GM10847 (cell line): Measurements from ENCODE around the gene BDH1.

ENCODE experiments used
- POLR2A ChIP-seq: IDR thresholded peaks from 2 replicates; pipeline ENCODE4 v1.6.1; 2011; ENCODE audit not compliant: insufficient read length; ENCODE audit errors: extremely low read depth

The BDH1 gene

DNA sequence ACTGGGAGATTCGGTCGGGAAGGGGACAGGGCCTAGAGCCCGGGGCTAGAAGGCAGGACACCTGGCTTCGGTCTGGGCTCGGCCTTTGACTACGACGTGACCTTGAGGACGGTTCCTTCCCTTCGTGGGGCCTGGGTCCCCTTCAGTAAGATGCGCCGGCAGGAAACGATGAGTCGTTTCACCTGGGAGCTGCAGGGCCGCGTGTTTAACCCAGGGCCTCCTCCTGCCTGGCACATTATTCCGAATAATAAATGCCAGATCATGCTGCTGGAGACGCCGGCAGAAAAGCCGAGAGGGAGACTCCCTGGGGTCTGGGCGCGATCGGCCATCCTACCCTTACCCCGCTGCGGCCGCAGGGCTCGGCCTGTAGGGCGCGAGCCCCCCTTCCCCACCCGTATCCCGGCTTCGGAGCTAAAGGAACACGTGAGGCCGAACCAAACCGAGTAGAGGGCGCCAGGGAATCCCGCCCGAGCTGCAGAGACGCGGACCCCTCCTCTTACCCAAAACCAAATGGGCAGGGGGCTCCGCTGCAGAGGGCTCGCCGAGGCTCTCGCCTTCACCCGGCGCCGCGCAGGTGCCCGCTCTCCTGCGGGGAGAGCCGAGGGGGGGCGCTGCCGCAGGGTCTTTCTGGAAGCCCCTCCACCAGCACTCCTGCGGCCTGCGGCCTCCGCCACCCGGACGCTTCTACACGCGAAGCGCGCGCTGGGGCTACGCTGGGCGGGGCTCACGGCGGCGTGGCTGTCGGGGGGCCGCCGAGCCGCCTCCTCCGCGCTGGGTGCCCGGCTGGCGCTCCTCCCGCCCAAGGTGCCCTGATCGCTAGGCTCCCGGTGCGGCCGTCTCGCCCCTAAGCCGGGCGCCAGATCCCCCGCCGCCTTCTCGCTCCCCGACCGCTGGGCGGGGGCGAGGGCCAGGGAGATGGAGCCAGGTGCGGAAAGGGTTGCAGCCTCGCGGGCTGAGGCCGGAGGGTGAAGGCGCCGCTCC, at the start of gene BDH1:
TSS of gene BDH1 (minus strand) at position 688 of the 981 bp plus-strand sequence. CDS start 9,525 bp downstream, outside the sequence.
- peak; percentile 39 for TF ChIP-seq POLR2A

- TF ChIP-seq POLR2A, result no peak
These were observed 47.7 kb upstream of the BDH1 start for GRCh38 chr3:197603317-197603933.

DNA sequence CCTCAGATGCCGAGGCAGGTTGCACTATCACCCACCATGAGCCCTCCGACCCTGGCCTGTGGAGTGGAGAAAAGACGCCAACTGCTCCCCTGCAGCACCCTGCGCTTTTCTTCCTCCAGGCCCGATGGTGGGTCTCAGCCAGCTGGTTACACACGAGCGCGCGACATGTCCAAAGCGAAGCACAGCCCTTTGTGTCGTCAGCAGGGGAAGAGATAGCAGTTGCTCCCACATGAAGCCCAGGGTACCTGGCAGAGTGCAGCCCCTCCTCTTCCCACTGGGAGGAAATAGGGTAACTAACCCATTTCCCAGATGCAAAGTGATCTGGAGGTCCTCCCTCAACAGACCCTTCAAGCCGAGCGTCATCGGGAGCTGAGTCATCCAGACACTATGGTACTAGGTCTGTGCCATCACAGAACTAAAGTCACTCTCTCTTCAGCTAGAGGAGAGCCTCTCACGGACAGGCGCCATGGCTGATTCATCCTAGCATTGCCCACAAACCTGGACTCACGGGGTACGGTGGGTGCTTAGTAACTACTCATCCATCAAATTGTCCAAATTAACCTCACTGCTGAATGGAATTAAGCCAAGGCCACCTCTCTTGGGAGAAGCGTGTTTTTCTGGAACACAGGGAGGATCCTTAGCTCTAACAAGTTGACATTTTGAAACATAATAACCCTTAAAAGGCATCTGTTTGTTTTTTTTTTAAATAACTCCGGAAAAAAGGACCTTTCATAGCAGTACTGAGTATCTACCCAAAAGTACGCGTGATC, 45.2 kb upstream of the BDH1 start:
- TF ChIP-seq POLR2A, result no peak

GRCh38 chr3:197599089-197599765, 43.5 kb upstream of the BDH1 start:
- no peak for TF ChIP-seq POLR2A

- no peak for TF ChIP-seq POLR2A
These were observed 42.7 kb upstream of the BDH1 start for GRCh38 chr3:197598404-197598980.

DNA sequence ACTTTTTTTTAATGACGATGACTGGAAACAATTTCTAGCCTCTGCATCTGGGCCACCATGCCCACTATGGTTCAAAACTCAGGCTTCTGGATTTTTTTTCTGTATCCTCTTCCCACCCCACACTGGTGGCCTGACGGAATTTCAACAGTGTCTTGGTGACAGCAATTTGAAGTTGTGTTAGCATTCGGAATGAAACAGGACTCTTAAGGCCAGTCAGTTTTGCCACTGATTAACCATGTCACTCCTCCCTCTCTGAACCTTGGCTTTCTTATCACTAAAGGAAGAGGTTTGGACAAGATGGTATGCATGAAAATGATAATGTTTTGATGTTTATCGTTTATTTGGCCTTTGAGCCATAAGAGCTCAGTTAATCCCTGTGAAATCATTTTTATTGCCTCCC, 41.6 kb upstream of the BDH1 start:
- no peak for TF ChIP-seq POLR2A

DNA sequence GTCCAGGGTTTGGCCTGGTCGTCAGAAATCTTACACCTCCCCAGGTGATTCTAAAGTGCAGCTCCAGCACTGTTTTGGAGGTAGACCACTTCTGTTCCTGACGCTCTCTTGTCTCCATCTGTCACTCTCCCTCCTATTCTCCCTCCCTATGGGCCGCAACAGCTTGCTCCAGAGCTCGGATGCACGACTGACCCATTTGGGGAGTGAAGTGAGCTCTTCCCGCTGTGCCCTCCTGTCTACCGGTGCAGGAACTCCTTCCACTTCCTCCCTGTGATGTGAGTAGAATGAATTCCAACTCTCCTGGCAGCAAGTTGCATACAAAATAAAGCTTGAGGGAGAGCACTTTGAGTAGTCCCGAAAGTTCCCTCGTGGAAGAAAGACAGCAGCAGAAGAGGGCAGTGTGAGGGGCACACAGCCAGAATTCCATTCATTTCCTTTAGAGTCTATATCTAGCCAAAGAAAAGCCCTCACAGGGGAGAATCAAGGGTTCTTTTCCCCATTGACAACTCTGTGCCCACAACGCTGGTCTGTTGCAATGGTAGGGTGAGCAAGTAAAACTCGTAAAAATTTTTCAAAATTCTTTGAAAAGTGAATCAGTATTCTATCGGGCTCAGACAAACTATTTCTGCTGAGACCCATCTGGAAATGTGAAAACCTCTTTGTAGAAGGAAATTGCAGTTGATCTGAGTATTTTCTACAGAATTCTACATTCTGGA, 39.9 kb upstream of the BDH1 start:
- no peak for TF ChIP-seq POLR2A

DNA sequence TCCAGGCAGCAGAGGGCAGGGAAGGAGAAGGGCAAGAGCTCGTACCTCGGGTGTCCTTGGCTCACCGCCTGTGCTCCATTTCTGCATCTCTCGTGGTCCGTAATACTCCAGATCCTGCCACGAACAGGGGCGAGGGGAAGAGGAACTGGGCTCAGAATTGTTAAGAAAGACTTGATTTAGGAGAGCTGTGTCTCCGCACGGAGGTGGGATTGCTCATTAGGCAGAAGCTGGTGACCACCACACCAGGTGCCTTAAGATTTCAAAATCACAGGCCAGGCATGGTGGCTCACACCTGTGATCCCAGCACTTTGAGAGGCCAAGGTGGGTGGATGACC, 37.2 kb upstream of the BDH1 start:
- no peak for TF ChIP-seq POLR2A

DNA sequence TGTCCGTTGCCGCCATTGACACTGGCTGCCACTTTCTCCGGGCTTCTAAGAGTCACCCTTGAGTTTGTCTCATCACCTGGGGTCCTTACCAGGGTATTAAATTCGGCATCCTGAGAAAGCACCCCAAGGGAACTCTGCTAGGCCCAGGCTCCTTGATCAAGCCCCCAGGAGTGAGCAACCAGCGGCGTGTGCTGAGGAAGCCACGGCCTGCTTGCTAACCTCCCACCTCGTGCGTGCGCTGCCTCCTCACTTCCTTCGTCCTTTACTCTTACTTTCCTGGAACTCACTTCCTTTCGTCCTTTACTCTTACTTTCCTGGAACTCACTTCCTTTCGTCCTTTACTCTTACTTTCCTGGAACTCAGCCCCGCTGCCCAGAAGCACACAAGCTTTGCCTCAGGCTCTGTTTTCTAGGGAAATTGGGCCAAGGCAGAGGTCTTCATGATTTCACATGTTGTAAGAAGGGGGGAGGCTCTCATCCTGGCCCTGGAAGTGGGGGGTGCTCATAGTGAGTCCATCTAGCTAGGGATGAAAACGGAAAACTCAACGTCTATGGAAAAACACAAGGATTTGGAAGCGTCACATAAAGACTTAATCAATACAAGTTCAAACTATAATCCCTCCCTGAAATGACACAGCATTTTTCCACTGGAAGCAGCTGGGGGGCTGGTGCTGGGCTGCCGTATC, 36.7 kb upstream of the BDH1 start:
- no peak for TF ChIP-seq POLR2A

DNA sequence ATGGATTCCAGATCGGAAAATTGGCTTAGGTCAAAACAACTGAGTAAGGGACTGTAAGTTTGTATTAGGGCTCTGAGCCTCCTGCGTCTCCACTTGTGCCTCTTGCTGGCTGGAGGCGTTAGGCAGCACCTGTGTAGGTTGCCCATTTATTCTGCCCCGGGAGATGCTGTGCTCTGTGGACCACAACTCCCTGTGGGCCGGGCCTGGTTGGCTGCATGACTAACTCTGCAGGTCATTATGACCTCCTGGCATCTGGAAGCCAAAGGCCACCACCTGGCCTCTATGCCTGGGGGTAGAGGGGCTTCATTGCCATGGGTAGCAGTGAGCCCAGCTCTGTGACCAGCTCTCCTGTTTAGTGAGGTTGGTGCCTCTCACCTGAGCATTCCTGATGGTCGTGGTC, 36.0 kb upstream of the BDH1 start:
- TF ChIP-seq POLR2A, result no peak

- no peak for TF ChIP-seq POLR2A
These were observed 34.7 kb upstream of the BDH1 start for GRCh38 chr3:197590313-197590962.

GRCh38 chr3:197589545-197589944, 33.8 kb upstream of the BDH1 start:
- TF ChIP-seq POLR2A, result no peak

DNA sequence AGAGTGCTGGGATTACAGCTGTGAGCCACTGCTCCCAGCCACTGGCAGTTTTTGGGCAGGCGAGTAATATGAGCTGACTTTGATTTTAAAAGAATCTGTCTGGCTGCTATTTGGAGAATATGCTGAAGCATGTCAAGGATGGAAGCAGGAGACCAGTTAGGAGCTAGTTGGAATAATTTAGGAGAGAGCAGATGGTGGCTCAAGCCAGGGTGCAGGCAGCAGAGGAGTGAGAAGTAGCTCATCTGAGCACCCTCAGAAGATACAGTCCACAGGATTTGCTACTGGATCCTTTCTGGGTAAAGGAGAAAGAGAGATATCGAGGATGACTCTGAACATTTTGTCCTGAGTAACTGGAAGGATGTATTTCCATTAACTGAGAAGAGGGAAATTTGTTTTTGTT, 30.4 kb upstream of the BDH1 start:
- no peak for TF ChIP-seq POLR2A
